CD4-positive, alpha-beta T cell (primary cell): Measurements from ENCODE around the gene MAP7D3. TPM values are rescaled to one million over a fixed set of nuclear protein-coding genes. Genes with fewer than 3 reads are reported as not detected.
"Not testable (repeated sequence)": the region's sequence is repeated elsewhere in the genome, so short reads cannot be mapped to it uniquely, and the experiment has no call there.

Experiments used
- ATAC-seq: fragments of 200-7000 bp; cut with Tn5 transposase; one replicate; pipeline ENCODE4 v1.10.0; 2022; ENCODE audit warnings: mild to moderate bottlenecking; ENCODE audit not compliant: poor library complexity
- CTCF ChIA-PET: fragments of 350-600 bp; sonication (Branson Sonifier 250); formaldehyde crosslinking; loops from one replicate; lab custom pipeline; 2021; ENCODE audit warnings: antibody characterized with exemption, inconsistent platforms; lab: Charles Lee
- POLR2A ChIA-PET: fragments of 350-600 bp; sonication (Branson Sonifier 250); formaldehyde crosslinking; loops from one replicate; lab custom pipeline; 2021; ENCODE audit warnings: antibody characterized with exemption, inconsistent platforms; lab: Charles Lee
- DNase-seq, 14 experiments: peaks; one replicate each; pipeline ENCODE4 v3.0.0-alpha.2; 2013 to 2020; ENCODE audit warnings: mixed read lengths in 2 of 14
- H3K27ac ChIP-seq, 2 donors: one replicate each; pipeline versions ENCODE4 v1.5.1 to v1.7.0; 2013; ENCODE audit warnings: low read length in 2 of 2, low read depth in 1 of 2, mild to moderate bottlenecking in 1 of 2
- H3K27me3 ChIP-seq, 2 experiments: 1 replicate in 1 of 2; 2 replicates in 1 of 2; pipeline versions ENCODE4 v1.6.1 to v1.7.0; 2013; ENCODE audit warnings: low read length in 2 of 2, control low read depth in 1 of 2, mild to moderate bottlenecking in 1 of 2, moderate library complexity in 1 of 2; ENCODE audit not compliant: insufficient read depth in 2 of 2, control insufficient read depth in 1 of 2
- H3K36me3 ChIP-seq: one replicate; pipeline ENCODE4 v1.6.1; 2013; ENCODE audit warnings: low read length, control low read depth; ENCODE audit not compliant: insufficient read depth
- H3K4me1 ChIP-seq: one replicate; pipeline ENCODE4 v1.6.1; 2013; ENCODE audit warnings: low read length, control low read depth; ENCODE audit not compliant: insufficient read depth
- H3K4me3 ChIP-seq: one replicate; pipeline ENCODE4 v1.5.1; 2013; ENCODE audit warnings: mild to moderate bottlenecking, low read length, moderate library complexity
- H3K9me3 ChIP-seq, 2 experiments: 1 replicate in 1 of 2; 2 replicates in 1 of 2; pipeline versions ENCODE4 v1.6.1 to v1.7.0; 2013; ENCODE audit warnings: low read length in 2 of 2, mild to moderate bottlenecking in 2 of 2, control low read depth in 1 of 2, moderate library complexity in 1 of 2; ENCODE audit not compliant: control insufficient read depth in 1 of 2, insufficient read depth in 1 of 2
- H3K27ac Mint-ChIP-seq: one replicate; pipeline ENCODE4 v1.8.0; 2020; ENCODE audit warnings: mixed read lengths
- H3K27me3 Mint-ChIP-seq: one replicate; pipeline ENCODE4 v1.8.0; 2021; ENCODE audit warnings: mixed read lengths
- H3K36me3 Mint-ChIP-seq: one replicate; pipeline ENCODE4 v1.8.0; 2021; ENCODE audit warnings: low read depth, mixed read lengths
- H3K4me1 Mint-ChIP-seq: one replicate; pipeline ENCODE4 v1.8.0; 2021; ENCODE audit warnings: low read depth, mixed read lengths
- H3K4me3 Mint-ChIP-seq: one replicate; pipeline ENCODE4 v1.8.0; 2020; ENCODE audit warnings: mild to moderate bottlenecking, mixed read lengths
- H3K9me3 Mint-ChIP-seq: one replicate; pipeline ENCODE4 v1.8.0; 2020; ENCODE audit warnings: mixed read lengths
- intact Hi-C, 2 experiments: fragments of 100-400 bp; cut with DNase I in 1 of 2; cut with micrococcal nuclease in 1 of 2; formaldehyde crosslinking; loops; one replicate each; pipeline versions ENCODE4 v1.15.1 to v1.9.0; 2023 to 2025; cut with DNase I, micrococcal nuclease
- total RNA-seq, 174 experiments: library from RNA in 2 of 174; stranded (reverse) in 2 of 174; gene quantifications; one replicate each; pipeline ENCODE4 v1.2.3 and lab custom pipeline; 2021 to 2026
- TF ChIP-seq, protein P1 (sequence below): fragments of 200-600 bp; IDR thresholded peaks from one replicate; pipeline ENCODE4 v1.8.0; 2022; ENCODE audit warnings: antibody characterized with exemption, mild to moderate bottlenecking

Gene MAP7D3
- total RNA-seq, 2 experiments from 2014 or later = 3.2 to 3.7 TPM

DNA sequence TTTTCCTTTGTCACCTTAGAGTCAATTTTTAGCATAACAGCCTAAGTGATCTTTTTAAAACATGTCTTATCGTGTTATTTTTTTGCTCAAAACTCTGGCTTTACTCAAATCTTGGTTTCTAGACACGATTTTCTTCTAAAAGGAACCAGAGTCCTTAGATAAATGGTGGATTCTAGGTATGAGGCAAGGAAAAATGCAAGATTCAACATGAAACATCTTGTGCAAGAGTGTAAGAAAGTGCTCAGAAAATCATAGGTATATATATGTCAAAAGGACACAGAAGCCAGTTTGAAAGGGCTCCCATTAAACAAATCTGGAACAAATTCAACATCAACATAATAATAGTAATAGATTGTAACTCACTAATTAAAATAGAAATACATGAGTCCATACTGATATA is 41.5 kb upstream of the MAP7D3 start:
- Histone ChIP-seq H3K4me3 (no peak overlapping the region), H3K36me3 (no peaks in the 10 kb centered on the region), H3K27me3 (no peaks in the 10 kb centered on the region), H3K27ac (no peak overlapping the region), H3K9me3 (no peaks in the 10 kb centered on the region), H3K4me1 (no peaks in the 10 kb centered on the region)
- H3K4me1 Mint-ChIP-seq = no peaks in the 10 kb centered on the region
- POLR2A ChIA-PET = no interaction called here
- H3K4me3 Mint-ChIP-seq = no peak overlapping the region
- H3K36me3 Mint-ChIP-seq = no peaks in the 10 kb centered on the region
- no peak overlapping the region for H3K27ac Mint-ChIP-seq
- no peak for DNase-seq
- TF ChIP-seq, protein P1, sequence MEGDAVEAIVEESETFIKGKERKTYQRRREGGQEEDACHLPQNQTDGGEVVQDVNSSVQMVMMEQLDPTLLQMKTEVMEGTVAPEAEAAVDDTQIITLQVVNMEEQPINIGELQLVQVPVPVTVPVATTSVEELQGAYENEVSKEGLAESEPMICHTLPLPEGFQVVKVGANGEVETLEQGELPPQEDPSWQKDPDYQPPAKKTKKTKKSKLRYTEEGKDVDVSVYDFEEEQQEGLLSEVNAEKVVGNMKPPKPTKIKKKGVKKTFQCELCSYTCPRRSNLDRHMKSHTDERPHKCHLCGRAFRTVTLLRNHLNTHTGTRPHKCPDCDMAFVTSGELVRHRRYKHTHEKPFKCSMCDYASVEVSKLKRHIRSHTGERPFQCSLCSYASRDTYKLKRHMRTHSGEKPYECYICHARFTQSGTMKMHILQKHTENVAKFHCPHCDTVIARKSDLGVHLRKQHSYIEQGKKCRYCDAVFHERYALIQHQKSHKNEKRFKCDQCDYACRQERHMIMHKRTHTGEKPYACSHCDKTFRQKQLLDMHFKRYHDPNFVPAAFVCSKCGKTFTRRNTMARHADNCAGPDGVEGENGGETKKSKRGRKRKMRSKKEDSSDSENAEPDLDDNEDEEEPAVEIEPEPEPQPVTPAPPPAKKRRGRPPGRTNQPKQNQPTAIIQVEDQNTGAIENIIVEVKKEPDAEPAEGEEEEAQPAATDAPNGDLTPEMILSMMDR = no peak
- intact Hi-C loops = no loop called here
- no peaks in the 10 kb centered on the region for H3K9me3 Mint-ChIP-seq
- ATAC-seq = no peak
- CTCF ChIA-PET = no interaction called here
- no peaks in the 10 kb centered on the region for H3K27me3 Mint-ChIP-seq

DNA sequence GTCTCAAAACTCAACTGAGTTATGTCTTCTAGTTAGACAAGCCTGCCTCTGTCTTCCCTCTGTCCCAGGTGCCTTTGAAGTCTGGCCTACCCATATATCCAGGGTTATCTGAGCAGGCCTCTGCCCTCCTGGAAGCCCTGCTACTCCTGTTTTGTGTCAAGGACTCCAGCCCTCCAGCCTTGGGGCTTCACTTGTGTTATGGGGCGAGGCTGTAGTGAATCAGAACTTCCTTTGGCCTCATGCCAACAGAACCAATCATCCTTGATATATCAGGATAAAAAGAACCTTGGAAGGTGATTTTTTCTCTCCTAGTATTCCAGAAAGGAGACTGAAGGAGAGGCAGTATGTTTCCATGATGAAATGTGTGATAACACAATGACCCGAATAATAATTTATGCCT is 40.6 kb upstream of the MAP7D3 start:
- no peaks in the 10 kb centered on the region for H3K27me3 Mint-ChIP-seq
- CTCF ChIA-PET = no interaction called here
- TF ChIP-seq, protein P1 = no peak
- H3K4me3 Mint-ChIP-seq = no peak overlapping the region
- no peaks in the 10 kb centered on the region for H3K9me3 ChIP-seq
- H3K27ac Mint-ChIP-seq = no peak overlapping the region
- no peaks in the 10 kb centered on the region for H3K9me3 Mint-ChIP-seq
- no peaks in the 10 kb centered on the region for H3K4me1 ChIP-seq
- H3K27ac ChIP-seq = no peak overlapping the region
- no peak overlapping the region for H3K4me3 ChIP-seq
- no peaks in the 10 kb centered on the region for H3K27me3 ChIP-seq
- DNase-seq = no peak
- POLR2A ChIA-PET = no interaction called here
- no peaks in the 10 kb centered on the region for H3K36me3 ChIP-seq
- no peak for ATAC-seq
- no peaks in the 10 kb centered on the region for H3K36me3 Mint-ChIP-seq
- intact Hi-C loops = no loop called here
- H3K4me1 Mint-ChIP-seq = no peaks in the 10 kb centered on the region

GRCh38 chrX:136286375-136286774 is 35.2 kb upstream of the MAP7D3 start:
- CTCF ChIA-PET, H3K4me1 Mint-ChIP-seq, H3K4me3 Mint-ChIP-seq, H3K27ac Mint-ChIP-seq, H3K4me1 ChIP-seq, H3K36me3 Mint-ChIP-seq, intact Hi-C loops, H3K27ac ChIP-seq, POLR2A ChIA-PET, DNase-seq, H3K27me3 ChIP-seq, H3K4me3 ChIP-seq, H3K9me3 Mint-ChIP-seq, H3K9me3 ChIP-seq, H3K36me3 ChIP-seq, ATAC-seq, H3K27me3 Mint-ChIP-seq: not testable (repeated sequence)

DNA sequence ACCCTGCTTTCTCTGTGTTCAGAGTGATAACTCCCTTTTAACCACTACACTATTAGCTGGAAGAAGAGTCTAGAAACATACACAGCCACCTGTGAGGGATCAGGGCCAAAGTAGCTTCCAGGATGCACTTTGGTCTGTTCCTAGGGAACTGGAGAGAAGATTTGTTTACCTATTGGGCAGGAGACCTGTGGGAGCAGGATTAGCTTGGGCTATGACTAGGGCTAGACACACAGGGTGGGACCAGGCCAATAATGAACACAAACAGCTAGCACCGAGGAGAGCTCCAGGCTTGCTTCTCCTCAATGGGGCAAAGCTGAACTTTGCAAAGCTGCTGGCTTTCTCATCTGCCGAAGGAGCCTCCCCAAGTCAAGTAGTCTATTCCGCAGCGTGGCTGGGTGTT is 24.4 kb upstream of the MAP7D3 start:
- intact Hi-C loops = no loop called here
- no peak overlapping the region for H3K27ac ChIP-seq
- Mint-ChIP-seq H3K9me3 (no peaks in the 10 kb centered on the region), H3K27me3 (peaks cover 5% of the 10 kb centered on the region), H3K27ac (no peak overlapping the region), H3K36me3 (no peaks in the 10 kb centered on the region), H3K4me1 (no peaks in the 10 kb centered on the region), H3K4me3 (no peak overlapping the region)
- H3K4me1 ChIP-seq = no peaks in the 10 kb centered on the region
- ATAC-seq (no peak), DNase-seq (no peak)
- no peak overlapping the region for H3K4me3 ChIP-seq
- ChIA-PET CTCF (no interaction called here), POLR2A (no interaction called here)
- H3K9me3 ChIP-seq = no peaks in the 10 kb centered on the region
- H3K36me3 ChIP-seq = no peaks in the 10 kb centered on the region
- TF ChIP-seq, protein P1 = no peak
- H3K27me3 ChIP-seq = no peaks in the 10 kb centered on the region
